Transverse colon (tissue), 4 donors: Measurements from ENCODE around the gene VMP1.

Source experiments
- CTCF ChIP-seq, 5 experiments: fragments of 200-600 bp in 3 of 5; fragments of 450-650 bp in 2 of 5; sonication (generic) in 3 of 5; IDR thresholded peaks; 1 replicate in 2 of 5; 2 replicates in 3 of 5; pipeline ENCODE4 v1.5.1; 2016 to 2017; ENCODE audit warnings: antibody characterized with exemption in 5 of 5, inconsistent platforms in 3 of 5, mild to moderate bottlenecking in 2 of 5, moderate library complexity in 1 of 5
- POLR2AphosphoS5 ChIP-seq, 3 donors: sonication (generic); formaldehyde crosslinking; IDR thresholded peaks; one replicate each; pipeline ENCODE4 v1.6.1; 2016; ENCODE audit warnings: antibody characterized with exemption in 3 of 3

GRCh38 chr17:59870482-59870881, 163.0 kb downstream of the VMP1 start:
- TF ChIP-seq CTCF (IDR thresholded peaks at IDR 0.05) (no peak), POLR2AphosphoS5 (IDR thresholded peaks at IDR 0.05) (no peak)
